PC-9 (cell line): ENCODE measurements around the gene LRRC72. TPM values are rescaled to one million over a fixed set of nuclear protein-coding genes. Genes with fewer than 3 reads are reported as not detected.

ENCODE experiments used
- BruUV-seq: library from RNA; stranded (reverse); fragments of 400-500 nt; replicated peaks from 2 replicates; lab custom pipeline; 2021; lab: Mats Ljungman, UMichigan
- CTCF ChIA-PET: fragments of 300-600 bp; sonication (Branson Sonifier 250); formaldehyde crosslinking; loops from one replicate; lab custom pipeline; 2022; ENCODE audit warnings: antibody characterized with exemption; lab: Charles Lee
- POLR2A ChIA-PET: fragments of 300-600 bp; sonication (Branson Sonifier 250); formaldehyde crosslinking; loops from one replicate; lab custom pipeline; 2022; ENCODE audit warnings: antibody characterized with exemption; ENCODE audit not compliant: unreplicated experiment; lab: Charles Lee
- DNase-seq, 2 experiments: peaks; one replicate each; pipeline versions ENCODE4 v3.0.0 to v3.0.0-alpha.2; 2015 to 2022; ENCODE audit warnings: mixed read lengths in 1 of 2
- H2AFZ ChIP-seq: fragments of 200-600 bp; sonication (generic); 2 replicates; pipeline ENCODE4 v1.8.1; 2017; ENCODE audit warnings: antibody characterized with exemption
- H3F3A ChIP-seq: fragments of 200-600 bp; sonication (generic); 2 replicates; pipeline ENCODE4 v1.8.1; 2017; ENCODE audit warnings: antibody characterized with exemption, mild to moderate bottlenecking, low read depth; ENCODE audit not compliant: insufficient read depth
- H3K27ac ChIP-seq: fragments of 200-600 bp; sonication (generic); 2 replicates; pipeline ENCODE4 v1.6.1; 2016; ENCODE audit warnings: mixed run types
- H3K27me3 ChIP-seq: fragments of 200-600 bp; sonication (generic); 2 replicates; pipeline ENCODE4 v1.6.1; 2016; ENCODE audit warnings: low read depth, mixed run types; ENCODE audit not compliant: insufficient read depth
- H3K36me3 ChIP-seq: fragments of 200-600 bp; sonication (generic); 2 replicates; pipeline ENCODE4 v1.6.1; 2016; ENCODE audit warnings: low read depth, mixed run types
- H3K4me1 ChIP-seq: fragments of 200-600 bp; sonication (generic); replicated peaks from 2 replicates; pipeline ENCODE4 v1.6.1; 2016; ENCODE audit warnings: mixed run types; ENCODE audit not compliant: insufficient read depth
- H3K4me2 ChIP-seq: fragments of 200-600 bp; sonication (generic); 2 replicates; pipeline ENCODE4 v1.6.1; 2017; ENCODE audit warnings: mixed run types
- H3K4me3 ChIP-seq: fragments of 200-600 bp; sonication (generic); 2 replicates; pipeline ENCODE4 v1.6.1; 2016; ENCODE audit warnings: mixed run types
- H3K79me2 ChIP-seq: fragments of 200-600 bp; sonication (generic); 2 replicates; pipeline ENCODE4 v1.6.1; 2017; ENCODE audit warnings: low read depth, mixed run types
- H3K9me2 ChIP-seq: fragments of 200-600 bp; sonication (generic); 2 replicates; pipeline ENCODE4 v1.8.1; 2017; ENCODE audit warnings: mild to moderate bottlenecking; ENCODE audit not compliant: insufficient read depth
- H3K9me3 ChIP-seq: fragments of 200-600 bp; sonication (generic); 2 replicates; pipeline ENCODE4 v1.8.1; 2016; ENCODE audit warnings: low read depth; ENCODE audit not compliant: insufficient read depth
- H4K20me1 ChIP-seq: fragments of 200-600 bp; sonication (generic); 2 replicates; pipeline ENCODE4 v1.8.1; 2017; ENCODE audit not compliant: insufficient read depth
- EZH2 ChIP-seq: fragments of 200-600 bp; sonication (generic); IDR thresholded peaks from 2 replicates; pipeline ENCODE4 v1.8.0; 2017; ENCODE audit warnings: antibody characterized with exemption, low read depth
- intact Hi-C: fragments of 100-400 bp; cut with micrococcal nuclease; formaldehyde crosslinking; loops from one replicate; pipeline ENCODE4 v1.10.0; 2022; ENCODE audit not compliant: unreplicated experiment
- total RNA-seq: library from RNA; stranded (reverse); gene quantifications from 2 replicates; pipeline ENCODE4 v1.2.3, GENCODE V29; 2021
- TF ChIP-seq, protein P1 (sequence below): fragments of 200-600 bp; sonication (generic); conservative IDR thresholded peaks from 2 replicates; pipeline ENCODE4 v1.6.1; 2017; ENCODE audit warnings: mixed run types, antibody characterized with exemption, mild to moderate bottlenecking, moderate library complexity

The LRRC72 gene
- total RNA-seq, 1 experiment from 2014 or later: not detected

DNA sequence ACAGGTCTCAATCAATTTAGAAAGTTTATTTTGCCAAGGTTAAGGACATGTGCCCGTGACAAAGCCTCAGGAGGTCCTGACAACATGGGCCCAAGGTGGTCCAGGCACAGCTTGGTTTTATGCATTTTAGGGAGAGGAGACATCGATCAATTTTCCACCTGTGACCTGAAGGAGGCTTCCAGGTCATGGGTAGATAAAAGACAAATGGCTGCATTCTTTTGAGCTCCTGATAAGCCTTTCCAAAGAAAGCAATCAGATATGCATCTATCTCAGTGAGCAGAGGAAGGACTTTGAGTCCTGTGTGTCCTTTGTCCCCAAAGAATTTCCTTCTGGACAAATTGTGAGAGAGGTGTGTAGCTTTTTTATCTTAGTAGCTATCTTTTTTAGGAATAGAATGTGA lies 15.8 kb downstream of the LRRC72 start:
- intact Hi-C loops: no loop called here

DNA sequence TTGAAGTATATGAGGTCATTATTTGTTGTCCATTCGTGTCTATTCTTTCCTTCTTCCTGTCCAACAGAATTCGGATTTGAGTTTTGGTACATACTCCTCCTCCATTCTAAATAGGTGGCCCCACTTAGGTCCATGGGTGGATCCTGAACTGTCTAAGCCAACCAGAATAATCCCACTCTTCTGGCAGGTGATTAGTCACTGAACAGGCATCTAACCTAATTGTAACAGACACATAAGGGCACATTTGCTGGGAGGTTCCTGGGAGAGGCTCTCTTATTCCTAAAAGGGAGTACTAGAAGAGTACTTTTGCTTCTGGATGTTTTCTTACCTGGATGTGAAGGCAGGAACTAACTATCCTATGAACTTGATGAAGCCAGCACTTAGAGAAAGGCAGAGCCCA lies 16.8 kb downstream of the LRRC72 start:
- DNase-seq: no peak
- TF ChIP-seq, protein P1, sequence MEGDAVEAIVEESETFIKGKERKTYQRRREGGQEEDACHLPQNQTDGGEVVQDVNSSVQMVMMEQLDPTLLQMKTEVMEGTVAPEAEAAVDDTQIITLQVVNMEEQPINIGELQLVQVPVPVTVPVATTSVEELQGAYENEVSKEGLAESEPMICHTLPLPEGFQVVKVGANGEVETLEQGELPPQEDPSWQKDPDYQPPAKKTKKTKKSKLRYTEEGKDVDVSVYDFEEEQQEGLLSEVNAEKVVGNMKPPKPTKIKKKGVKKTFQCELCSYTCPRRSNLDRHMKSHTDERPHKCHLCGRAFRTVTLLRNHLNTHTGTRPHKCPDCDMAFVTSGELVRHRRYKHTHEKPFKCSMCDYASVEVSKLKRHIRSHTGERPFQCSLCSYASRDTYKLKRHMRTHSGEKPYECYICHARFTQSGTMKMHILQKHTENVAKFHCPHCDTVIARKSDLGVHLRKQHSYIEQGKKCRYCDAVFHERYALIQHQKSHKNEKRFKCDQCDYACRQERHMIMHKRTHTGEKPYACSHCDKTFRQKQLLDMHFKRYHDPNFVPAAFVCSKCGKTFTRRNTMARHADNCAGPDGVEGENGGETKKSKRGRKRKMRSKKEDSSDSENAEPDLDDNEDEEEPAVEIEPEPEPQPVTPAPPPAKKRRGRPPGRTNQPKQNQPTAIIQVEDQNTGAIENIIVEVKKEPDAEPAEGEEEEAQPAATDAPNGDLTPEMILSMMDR: no peak
- no peak for TF ChIP-seq EZH2
- no peak overlapping the region for H3K27ac ChIP-seq
- POLR2A ChIA-PET: interaction anchor here (0.6 to 0.7 kb wide), 2 partner anchors 139 to 1392 kb away, joined by 3 to 8 read pairs; no protein-coding TSS in a partner anchor
- no TSS peak for BruUV-seq
- H3F3A ChIP-seq: no peaks in the 10 kb centered on the region
- no peaks in the 10 kb centered on the region for H3K27me3 ChIP-seq
- CTCF ChIA-PET: no interaction called here
- no peak overlapping the region for H2AFZ ChIP-seq
- no peak overlapping the region for H3K4me2 ChIP-seq
- H3K4me3 ChIP-seq: no peak overlapping the region
- no peaks in the 10 kb centered on the region for H3K4me1 ChIP-seq
- H3K79me2 ChIP-seq: no peaks in the 10 kb centered on the region
- no peaks in the 10 kb centered on the region for H4K20me1 ChIP-seq
- H3K9me2 ChIP-seq: no peaks in the 10 kb centered on the region
- intact Hi-C loops: no loop called here
- no peaks in the 10 kb centered on the region for H3K9me3 ChIP-seq
- H3K36me3 ChIP-seq: no peaks in the 10 kb centered on the region

More for the DNA sequence above, 15.8 kb downstream of the LRRC72 start:
- Histone ChIP-seq H2AFZ (no peak overlapping the region), H3F3A (no peaks in the 10 kb centered on the region), H4K20me1 (no peaks in the 10 kb centered on the region), H3K9me2 (no peaks in the 10 kb centered on the region), H3K27me3 (no peaks in the 10 kb centered on the region), H3K36me3 (no peaks in the 10 kb centered on the region), H3K9me3 (no peaks in the 10 kb centered on the region), H3K4me2 (no peak overlapping the region), H3K79me2 (no peaks in the 10 kb centered on the region), H3K27ac (no peak overlapping the region), H3K4me1 (no peaks in the 10 kb centered on the region), H3K4me3 (no peak overlapping the region)
- POLR2A ChIA-PET: interaction anchor here (0.6 kb wide), 1 partner anchor 1001 kb away, joined by 4 read pairs; no protein-coding TSS in a partner anchor
- DNase-seq: no peak
- no TSS peak for BruUV-seq
- no peak for TF ChIP-seq EZH2
- TF ChIP-seq, protein P1: no peak
- CTCF ChIA-PET: interaction anchor here (0.5 kb wide), 1 partner anchor 1054 kb away, joined by 3 read pairs; no protein-coding TSS in a partner anchor

DNA sequence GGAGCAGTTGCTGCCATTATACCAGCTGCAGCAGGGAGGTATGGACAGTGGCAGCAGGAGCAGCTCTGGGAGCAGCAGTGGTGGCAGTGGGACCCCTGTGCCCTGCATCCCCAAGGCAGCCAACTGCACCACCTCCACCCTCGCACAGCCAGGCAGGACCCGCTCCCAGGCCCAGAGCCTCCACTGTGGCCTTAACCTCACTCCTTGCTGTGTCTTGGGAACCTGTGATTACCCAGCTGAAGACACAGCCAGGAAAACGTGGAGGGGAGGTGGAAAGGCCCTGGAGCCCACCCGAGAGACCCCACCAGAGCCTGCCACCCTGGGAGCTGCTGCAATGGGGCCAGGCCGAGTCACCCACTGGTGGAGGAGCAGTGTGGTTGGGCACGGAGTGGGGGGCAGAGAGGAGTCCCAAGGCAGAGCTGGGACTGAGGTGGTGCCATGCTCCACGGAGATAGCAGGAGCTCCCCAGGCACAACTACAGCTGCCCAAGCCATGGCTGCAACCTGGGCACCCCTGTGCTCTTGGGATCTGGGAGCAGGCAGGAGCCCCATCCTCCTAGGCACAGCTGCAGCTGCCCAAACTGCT lies 20.4 kb downstream of the LRRC72 start:
- no TSS peak for BruUV-seq
- Histone ChIP-seq H3K9me2 (no peaks in the 10 kb centered on the region), H2AFZ (no peak overlapping the region), H3F3A (no peaks in the 10 kb centered on the region), H3K4me1 (no peaks in the 10 kb centered on the region), H3K9me3 (no peaks in the 10 kb centered on the region), H3K27ac (no peak overlapping the region), H4K20me1 (no peaks in the 10 kb centered on the region), H3K79me2 (no peaks in the 10 kb centered on the region), H3K27me3 (no peaks in the 10 kb centered on the region), H3K36me3 (no peaks in the 10 kb centered on the region), H3K4me3 (no peak overlapping the region), H3K4me2 (no peak overlapping the region)
- ChIA-PET CTCF (no interaction called here), POLR2A (no interaction called here)
- DNase-seq: no peak
- no peak for TF ChIP-seq EZH2
- TF ChIP-seq, protein P1: no peak
- intact Hi-C loops: no loop called here
